H1 (cell line): ENCODE measurements around the gene ZNF683. TPM values are rescaled to one million over a fixed set of nuclear protein-coding genes. Genes with fewer than 3 reads are reported as not detected.

Source experiments
- CBX8 ChIP-seq: fragments of 300-800, 300-1000 bp; sonication (generic); IDR thresholded peaks from 2 replicates; pipeline ENCODE4 v1.7.1; 2016; ENCODE audit warnings: low read depth, low read length, borderline replicate concordance
- CHD1 ChIP-seq: IDR thresholded peaks from 2 replicates; pipeline ENCODE4 v1.6.1; 2012; ENCODE audit warnings: low read depth, low read length, improper control_type of control experiment
- CHD2 ChIP-seq: IDR thresholded peaks from 2 replicates; pipeline ENCODE4 v1.6.1; 2012; ENCODE audit warnings: low read length, improper control_type of control experiment
- GABPA ChIP-seq: IDR thresholded peaks from 2 replicates; pipeline ENCODE4 v1.6.1; 2011; ENCODE audit warnings: mild to moderate bottlenecking, low read length, moderate library complexity, borderline replicate concordance; ENCODE audit not compliant: insufficient read depth
- GTF2F1 ChIP-seq: IDR thresholded peaks from 2 replicates; pipeline ENCODE4 v1.6.1; 2012; ENCODE audit warnings: low read depth, low read length, improper control_type of control experiment, borderline replicate concordance
- HDAC2 ChIP-seq, 2 experiments: fragments of 300-600 bp in 1 of 2; sonication (generic) in 1 of 2; IDR thresholded peaks; 2 replicates each; pipeline ENCODE4 v1.6.1; 2011 to 2012; ENCODE audit warnings: low read depth in 2 of 2, low read length in 2 of 2, mild to moderate bottlenecking in 2 of 2, moderate library complexity in 2 of 2, borderline replicate concordance in 1 of 2, inconsistent platforms in 1 of 2
- JUND ChIP-seq: IDR thresholded peaks from 2 replicates; pipeline ENCODE4 v1.6.1; 2011; ENCODE audit warnings: mild to moderate bottlenecking, improper control_type of control experiment, low read length
- MAFK ChIP-seq: IDR thresholded peaks from 2 replicates; pipeline ENCODE4 v1.6.1; 2012; ENCODE audit warnings: low read depth, mild to moderate bottlenecking, improper control_type of control experiment, low read length
- POU5F1 ChIP-seq: IDR thresholded peaks from 2 replicates; pipeline ENCODE4 v1.6.1; 2011; ENCODE audit warnings: low read depth, mild to moderate bottlenecking, low read length, moderate library complexity
- RAD21 ChIP-seq, 2 experiments: IDR thresholded peaks in 1 of 2; conservative IDR thresholded peaks in 1 of 2; 2 replicates each; pipeline ENCODE4 v1.6.1; 2011; ENCODE audit warnings: low read depth in 2 of 2, low read length in 2 of 2, improper control_type of control experiment in 1 of 2, inconsistent platforms in 1 of 2, mild to moderate bottlenecking in 1 of 2, moderate library complexity in 1 of 2
- RNF2 ChIP-seq: fragments of 200-900, 300-1000 bp; sonication (generic); IDR thresholded peaks from 2 replicates; pipeline ENCODE4 v1.7.1; 2016; ENCODE audit warnings: borderline replicate concordance, low read depth, mild to moderate bottlenecking, antibody characterized with exemption, low read length; ENCODE audit not compliant: poor library complexity, severe bottlenecking; ENCODE audit errors: missing control alignments
- SP1 ChIP-seq: IDR thresholded peaks from 2 replicates; pipeline ENCODE4 v1.6.1; 2011; ENCODE audit warnings: low read depth, low read length
- SP2 ChIP-seq: IDR thresholded peaks from 2 replicates; pipeline ENCODE4 v1.6.1; 2012; ENCODE audit warnings: mild to moderate bottlenecking, low read length, inconsistent platforms
- SUZ12 ChIP-seq: fragments of 200-600 bp; sonication (generic); IDR thresholded peaks from 2 replicates; pipeline ENCODE4 v1.6.1; 2012; ENCODE audit warnings: mild to moderate bottlenecking, inconsistent platforms, low read length, moderate library complexity, mixed read lengths
- TEAD4 ChIP-seq: IDR thresholded peaks from 2 replicates; pipeline ENCODE4 v1.6.1; 2012; ENCODE audit warnings: low read depth, low read length, inconsistent platforms, mixed read lengths
- YY1 ChIP-seq: IDR thresholded peaks from 2 replicates; pipeline ENCODE4 v1.6.1; 2011; ENCODE audit warnings: low read depth, mild to moderate bottlenecking, low read length
- polyA plus RNA-seq, 7 experiments: library from polyadenylated mRNA; depleted of rRNA in 3 of 7; stranded (reverse) in 5 of 7; unstranded in 2 of 7; fragments of >200 nt in 5 of 7; fragments of 200-250 nt in 2 of 7; gene quantifications; 1 replicate in 5 of 7; 2 replicates in 1 of 7; 4 replicates in 1 of 7; pipeline versions ENCODE4 v1.2.1 to v1.2.3, GENCODE V29; 2011 to 2013; ENCODE audit warnings: missing spikeins in 2 of 7, mixed read lengths in 2 of 7
- total RNA-seq: library from RNA; stranded (reverse); fragmentation: NEBNext Ultra II Directional; extraction: Animal tissue kit (Norgen Biotek cat#: 25700); gene quantifications from 2 replicates; pipeline ENCODE4 v1.2.1, GENCODE V29; 2021
- TF ChIP-seq, protein P1 (sequence below): IDR thresholded peaks from 2 replicates; pipeline ENCODE4 v1.6.1; 2012; ENCODE audit warnings: inconsistent platforms
- TF ChIP-seq, protein P2 (sequence below): IDR thresholded peaks from 2 replicates; pipeline ENCODE4 v1.6.1; 2012; ENCODE audit warnings: low read length, inconsistent platforms

Gene ZNF683
- total and polyA plus RNA-seq, 2 of the 8 experiments (the other 6 are each of a cell fraction or from before 2014, with no cell fraction given) = not detected

DNA sequence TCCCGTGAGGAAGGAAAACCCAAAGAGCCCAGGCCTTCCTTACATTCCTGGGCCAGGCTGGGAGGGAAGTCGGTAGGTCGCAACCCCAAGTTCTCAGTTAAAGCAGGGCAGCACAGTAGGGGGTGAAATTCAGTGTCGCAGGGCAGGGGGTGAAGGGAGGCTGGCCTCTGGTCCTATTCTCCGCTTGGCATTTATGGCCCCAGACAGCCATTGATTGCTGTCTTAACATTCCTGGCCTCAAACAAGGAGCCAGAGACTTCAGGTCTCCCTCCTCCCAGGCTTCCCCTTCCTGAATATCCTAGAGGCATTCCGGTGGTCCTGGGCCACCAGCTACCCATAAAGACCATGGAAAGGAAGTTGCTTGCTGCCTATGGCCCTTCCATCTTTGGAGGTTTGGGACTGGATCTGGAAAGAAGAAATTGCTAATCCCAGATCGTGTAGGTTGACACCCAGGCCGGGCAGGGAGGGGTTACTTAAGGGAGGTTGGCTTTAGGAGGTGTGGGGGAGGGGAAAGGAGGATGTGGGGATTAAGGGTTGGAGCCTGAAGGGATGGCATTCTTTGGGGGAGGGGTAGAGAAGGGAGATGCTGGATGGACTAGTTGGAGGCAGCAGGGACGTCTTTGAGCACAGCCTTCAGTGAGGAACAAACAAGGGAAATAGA lies 39.8 kb upstream of the ZNF683 start (continued):
- no peak for TF ChIP-seq GABPA
- no peak for TF ChIP-seq MAFK
- TF ChIP-seq RNF2 = no peak
- no peak for TF ChIP-seq POU5F1
- no peak for TF ChIP-seq CBX8
- no peak for TF ChIP-seq CHD1
- no peak; the same call in 1 of the 2 replicates for TF ChIP-seq JUND
- TF ChIP-seq SP1 = peak; percentile 91
- TF ChIP-seq TEAD4 = peak; percentile 91
- TF ChIP-seq, protein P1, sequence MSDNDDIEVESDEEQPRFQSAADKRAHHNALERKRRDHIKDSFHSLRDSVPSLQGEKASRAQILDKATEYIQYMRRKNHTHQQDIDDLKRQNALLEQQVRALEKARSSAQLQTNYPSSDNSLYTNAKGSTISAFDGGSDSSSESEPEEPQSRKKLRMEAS = peak; percentile 68; the same call in 1 of the 2 replicates
- no peak for TF ChIP-seq SUZ12
- peak; percentile 74 for TF ChIP-seq CHD2
- TF ChIP-seq, protein P2, sequence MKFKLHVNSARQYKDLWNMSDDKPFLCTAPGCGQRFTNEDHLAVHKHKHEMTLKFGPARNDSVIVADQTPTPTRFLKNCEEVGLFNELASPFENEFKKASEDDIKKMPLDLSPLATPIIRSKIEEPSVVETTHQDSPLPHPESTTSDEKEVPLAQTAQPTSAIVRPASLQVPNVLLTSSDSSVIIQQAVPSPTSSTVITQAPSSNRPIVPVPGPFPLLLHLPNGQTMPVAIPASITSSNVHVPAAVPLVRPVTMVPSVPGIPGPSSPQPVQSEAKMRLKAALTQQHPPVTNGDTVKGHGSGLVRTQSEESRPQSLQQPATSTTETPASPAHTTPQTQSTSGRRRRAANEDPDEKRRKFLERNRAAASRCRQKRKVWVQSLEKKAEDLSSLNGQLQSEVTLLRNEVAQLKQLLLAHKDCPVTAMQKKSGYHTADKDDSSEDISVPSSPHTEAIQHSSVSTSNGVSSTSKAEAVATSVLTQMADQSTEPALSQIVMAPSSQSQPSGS = no peak; the same call in 1 of the 2 replicates
- TF ChIP-seq HDAC2 (IDR thresholded peaks at IDR 0.05; ENCODE audit: borderline replicate concordance in 1 of 2, low read depth in 2 of 2, low read length in 2 of 2) = peak; percentile 36 to 89; a peak in 2 of 4 replicates
- no peak for TF ChIP-seq SP2
- TF ChIP-seq GTF2F1 = no peak
- no peak for TF ChIP-seq RAD21 (IDR thresholded peaks at IDR 0.05 in 1 of 2, conservative IDR thresholded peaks at IDR 0.05 in 1 of 2; ENCODE audit: low read depth in 2 of 2, low read length in 2 of 2)
- no peak; the same call in 1 of the 2 replicates for TF ChIP-seq YY1
